Body of pancreas (tissue), 4 donors: ENCODE data around the gene CTTNBP2NL. TPM values are rescaled to one million over a fixed set of nuclear protein-coding genes. Genes with fewer than 3 reads are reported as not detected.
"Not testable (repeated sequence)": the region's sequence is repeated elsewhere in the genome, so short reads cannot be mapped to it uniquely, and the experiment has no call there.

Experiments used
- ATAC-seq: fragments of 150-250 bp; one replicate; pipeline ENCODE4 v1.9.1; 2016
- DNase-seq, 4 donors: peaks; one replicate each; pipeline ENCODE4 v3.0.0-alpha.2; 2019
- H3K27ac ChIP-seq, 4 donors: fragments of 200-600 bp; sonication (generic); 1 replicate in 3 of 4; 2 replicates in 1 of 4; pipeline versions ENCODE4 v1.5.1 to v1.6.1; 2016 to 2019; ENCODE audit warnings: mild to moderate bottlenecking in 1 of 4, mixed read lengths in 1 of 4, moderate library complexity in 1 of 4
- H3K27me3 ChIP-seq, 2 donors: fragments of 200-600 bp; sonication (generic); one replicate each; pipeline ENCODE4 v1.6.0; 2016; ENCODE audit warnings: mild to moderate bottlenecking in 1 of 2
- H3K36me3 ChIP-seq, 2 donors: fragments of 200-600 bp; sonication (generic); replicated peaks in 1 of 2; 2 replicates each; pipeline ENCODE4 v1.5.1; 2016; ENCODE audit warnings: low read depth in 2 of 2; ENCODE audit not compliant: insufficient read depth in 1 of 2
- H3K4me1 ChIP-seq: fragments of 200-600 bp; sonication (generic); one replicate; pipeline ENCODE4 v1.6.0; 2016
- H3K4me3 ChIP-seq, 2 donors: fragments of 200-600 bp; sonication (generic); 1 replicate in 1 of 2; 2 replicates in 1 of 2; pipeline ENCODE4 v1.5.1; 2016 to 2019
- H3K9me3 ChIP-seq, 3 donors: fragments of 200-600 bp; sonication (generic); 1 replicate in 2 of 3; 2 replicates in 1 of 3; pipeline ENCODE4 v1.5.1; 2016
- POLR2A ChIP-seq, 3 donors: fragments of 450-650 bp; IDR thresholded peaks; one replicate each; pipeline ENCODE4 v1.6.1; 2016; ENCODE audit warnings: antibody characterized with exemption in 3 of 3, mild to moderate bottlenecking in 2 of 3
- WGBS, 2 donors: methylation state at CpG; one replicate each; pipeline ENCODE4 v1.1.5; 2017; 5-methylcytosine and 5-hydroxymethylcytosine counted together
- intact Hi-C: fragments of 100-400 bp; cut with DNase I; formaldehyde crosslinking; loops from one replicate; pipeline ENCODE4 v1.15.1; 2023
- total RNA-seq, 2 donors: library from RNA; depleted of rRNA; stranded (reverse); fragments of >200 nt; gene quantifications; one replicate each; pipeline ENCODE4 v1.1.0, GENCODE V29; 2016
- TF ChIP-seq, protein P1 (sequence below), 7 experiments: fragments of 450-650 bp in 4 of 7; fragments of 200-600 bp in 3 of 7; sonication (generic) in 3 of 7; IDR thresholded peaks; one replicate each; pipeline ENCODE4 v1.5.1; 2016 to 2019; ENCODE audit warnings: antibody characterized with exemption in 7 of 7

Gene CTTNBP2NL
- total RNA-seq, 2 donors from 2014 or later, result 8.6 to 15.2 TPM

DNA sequence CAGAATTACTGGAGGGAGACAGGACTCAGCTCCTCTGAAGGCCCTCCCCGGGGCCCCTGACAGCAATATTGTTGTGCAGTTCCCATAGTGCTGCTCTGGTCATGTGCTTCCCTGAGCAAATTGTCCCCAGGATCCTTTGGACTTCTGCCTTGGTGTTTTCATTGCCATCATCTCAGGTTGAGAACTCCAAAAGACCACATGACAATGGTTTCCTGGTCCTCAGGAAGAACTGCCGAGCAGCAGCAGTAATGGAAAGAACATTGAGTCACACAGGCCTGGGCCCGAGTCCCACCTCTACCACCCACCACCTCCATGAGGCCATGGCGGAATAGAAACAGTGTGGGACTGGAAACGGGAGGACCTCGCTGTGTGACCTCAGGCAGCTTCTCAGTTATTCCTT, 6.3 kb upstream of the CTTNBP2NL start:
- Histone ChIP-seq H3K9me3 (no peaks in the 10 kb centered on the region), H3K4me1 (peaks cover 25% of the 10 kb centered on the region), H3K27me3 (no peaks in the 10 kb centered on the region), H3K4me3 (no peak overlapping the region), H3K27ac (no peak overlapping the region), H3K36me3 (no peaks in the 10 kb centered on the region)
- no peak for ATAC-seq
- whole genome bisulfite sequencing, 2 donors, result 67 to 89% methylated on average over 6 of the region's 6 CpGs
- DNase-seq, result no peak
- intact Hi-C loops, result loop anchor here (5.0 kb wide), 1 partner anchor 78 kb away; no protein-coding TSS in a partner anchor
- no peak for TF ChIP-seq POLR2A (IDR thresholded peaks at IDR 0.05)
- TF ChIP-seq, protein P1, sequence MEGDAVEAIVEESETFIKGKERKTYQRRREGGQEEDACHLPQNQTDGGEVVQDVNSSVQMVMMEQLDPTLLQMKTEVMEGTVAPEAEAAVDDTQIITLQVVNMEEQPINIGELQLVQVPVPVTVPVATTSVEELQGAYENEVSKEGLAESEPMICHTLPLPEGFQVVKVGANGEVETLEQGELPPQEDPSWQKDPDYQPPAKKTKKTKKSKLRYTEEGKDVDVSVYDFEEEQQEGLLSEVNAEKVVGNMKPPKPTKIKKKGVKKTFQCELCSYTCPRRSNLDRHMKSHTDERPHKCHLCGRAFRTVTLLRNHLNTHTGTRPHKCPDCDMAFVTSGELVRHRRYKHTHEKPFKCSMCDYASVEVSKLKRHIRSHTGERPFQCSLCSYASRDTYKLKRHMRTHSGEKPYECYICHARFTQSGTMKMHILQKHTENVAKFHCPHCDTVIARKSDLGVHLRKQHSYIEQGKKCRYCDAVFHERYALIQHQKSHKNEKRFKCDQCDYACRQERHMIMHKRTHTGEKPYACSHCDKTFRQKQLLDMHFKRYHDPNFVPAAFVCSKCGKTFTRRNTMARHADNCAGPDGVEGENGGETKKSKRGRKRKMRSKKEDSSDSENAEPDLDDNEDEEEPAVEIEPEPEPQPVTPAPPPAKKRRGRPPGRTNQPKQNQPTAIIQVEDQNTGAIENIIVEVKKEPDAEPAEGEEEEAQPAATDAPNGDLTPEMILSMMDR (IDR thresholded peaks at IDR 0.05), result no peak

DNA sequence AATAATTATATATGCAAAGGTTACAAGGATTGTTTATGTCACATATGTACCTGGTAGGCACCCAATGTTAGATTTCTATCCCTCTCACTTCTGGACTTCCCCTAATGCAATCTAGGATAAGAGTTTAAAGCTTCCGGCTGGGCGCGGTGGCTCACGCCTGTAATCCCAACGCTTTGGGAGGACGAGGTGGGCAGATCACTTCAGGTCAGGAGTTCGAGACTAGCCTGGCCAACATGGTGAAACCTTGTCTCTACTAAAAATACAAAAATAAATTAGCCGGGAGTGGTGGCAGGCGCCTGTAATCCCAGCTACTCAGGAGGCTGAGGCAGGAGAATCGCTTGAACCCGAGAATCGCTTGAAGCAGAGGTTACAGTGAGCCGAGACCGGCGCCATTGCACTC, 5.7 kb upstream of the CTTNBP2NL start:
- Histone ChIP-seq H3K4me3 (peak overlapping the region in 1 of 2 donors; percentile 8), H3K4me1 (peaks cover 26% of the 10 kb centered on the region), H3K27ac (peak overlapping the region in 3 of 4 donors; percentile 50 to 60 (median 56))
- 40 to 43% methylated on average over 14 to 15 of the region's 15 CpGs for WGBS, 2 donors
- not testable (repeated sequence) for H3K9me3 ChIP-seq, DNase-seq, ATAC-seq, H3K27me3 ChIP-seq, H3K36me3 ChIP-seq
- intact Hi-C loops, result loop anchor here (5.0 kb wide), 1 partner anchor 77 kb away; no protein-coding TSS in a partner anchor

DNA sequence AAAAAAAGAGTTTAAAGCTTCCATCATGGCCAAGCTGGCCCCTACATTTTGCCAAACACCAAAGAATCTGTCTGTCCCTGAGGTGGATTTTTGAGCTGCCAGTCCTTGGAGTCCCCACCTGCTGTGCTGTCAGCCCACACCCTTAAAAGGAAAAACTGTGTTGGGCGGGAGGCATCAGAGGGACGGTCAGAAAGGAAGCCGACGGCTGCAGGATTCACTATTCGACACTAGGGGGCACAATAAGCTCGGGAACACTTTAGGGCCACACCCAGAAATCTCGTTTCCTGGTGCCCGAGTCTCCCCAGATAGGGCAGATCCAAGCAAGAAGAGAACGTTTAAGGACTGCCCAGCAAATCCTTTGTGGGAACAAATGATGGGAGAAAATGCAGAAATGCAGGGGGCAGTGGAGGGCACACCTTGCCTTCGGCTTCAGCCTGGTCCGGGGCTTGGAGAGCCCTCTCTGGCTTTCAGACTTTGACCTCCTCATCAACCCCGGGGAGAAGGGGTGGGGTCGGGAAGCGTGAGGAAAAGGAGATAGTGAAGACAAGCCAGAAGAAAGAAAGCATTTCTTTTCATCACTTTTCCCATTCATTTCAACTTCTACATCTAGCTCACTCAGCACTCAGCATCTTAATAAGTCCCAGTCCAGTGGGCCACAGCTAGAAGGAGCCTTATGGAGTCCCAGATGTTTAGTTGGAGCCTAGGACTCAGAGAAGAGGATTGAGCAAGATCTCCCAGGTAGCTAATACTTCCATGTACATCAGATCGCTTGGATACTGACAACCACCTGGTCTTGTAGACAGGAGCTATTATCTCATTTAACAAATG, 5.0 kb upstream of the CTTNBP2NL start:
- H3K27me3 ChIP-seq, result no peaks in the 10 kb centered on the region
- H3K36me3 ChIP-seq, result no peaks in the 10 kb centered on the region

DNA sequence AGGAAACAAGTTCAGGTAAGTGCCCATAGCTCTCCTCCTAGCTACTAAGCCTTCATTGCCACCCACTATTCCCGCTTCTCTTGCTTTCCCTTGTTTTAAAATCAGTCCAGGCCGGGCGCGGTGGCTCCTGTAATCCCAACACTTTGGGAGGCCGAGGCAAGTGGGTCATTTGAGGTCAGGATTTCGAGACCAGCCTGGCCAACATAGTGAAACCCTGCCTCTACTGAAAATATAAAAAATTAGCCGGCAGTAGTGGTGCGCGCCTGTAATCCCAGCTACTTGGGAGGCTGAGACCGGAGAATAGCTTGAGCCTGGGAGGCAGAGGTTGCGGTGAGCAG, 4.4 kb upstream of the CTTNBP2NL start:
- H3K9me3 ChIP-seq, result no peaks in the 10 kb centered on the region
- ATAC-seq (no peak), DNase-seq (no peak)
- no peaks in the 10 kb centered on the region for H3K27me3 ChIP-seq
- intact Hi-C loops, result loop anchor here (5.0 kb wide), 1 partner anchor 76 kb away; no protein-coding TSS in a partner anchor
- H3K27ac ChIP-seq, result peak overlapping the region in 2 of 4 donors; percentile 50 to 60
- TF ChIP-seq, protein P1 (IDR thresholded peaks at IDR 0.05), result no peak
- TF ChIP-seq POLR2A (IDR thresholded peaks at IDR 0.05), result no peak
- WGBS, 2 donors, result 84 to 89% methylated on average over 11 of the region's 11 CpGs
- no peaks in the 10 kb centered on the region for H3K36me3 ChIP-seq
- peaks cover 29% of the 10 kb centered on the region for H3K4me1 ChIP-seq
- no peak overlapping the region for H3K4me3 ChIP-seq

More for the DNA sequence above, 5.0 kb upstream of the CTTNBP2NL start:
- intact Hi-C loops, result loop anchor here (5.0 kb wide), 1 partner anchor 76 kb away; no protein-coding TSS in a partner anchor
- ATAC-seq (peak; percentile 93), DNase-seq (peak; percentile 92 to 94 (median 93))
- 2 to 3% methylated on average over 15 of the region's 15 CpGs for WGBS, 2 donors
- Histone ChIP-seq H3K4me3 (peak overlapping the region in 1 of 2 donors; percentile 8), H3K9me3 (no peaks in the 10 kb centered on the region), H3K4me1 (peaks cover 28% of the 10 kb centered on the region), H3K27ac (peak overlapping the region; percentile 35 to 60 (median 53))
- peak in 2 of 3 donors; percentile 29 to 55 for TF ChIP-seq POLR2A (IDR thresholded peaks at IDR 0.05)
- TF ChIP-seq, protein P1 (IDR thresholded peaks at IDR 0.05), result peak; percentile 86 to 98 (median 97)

DNA sequence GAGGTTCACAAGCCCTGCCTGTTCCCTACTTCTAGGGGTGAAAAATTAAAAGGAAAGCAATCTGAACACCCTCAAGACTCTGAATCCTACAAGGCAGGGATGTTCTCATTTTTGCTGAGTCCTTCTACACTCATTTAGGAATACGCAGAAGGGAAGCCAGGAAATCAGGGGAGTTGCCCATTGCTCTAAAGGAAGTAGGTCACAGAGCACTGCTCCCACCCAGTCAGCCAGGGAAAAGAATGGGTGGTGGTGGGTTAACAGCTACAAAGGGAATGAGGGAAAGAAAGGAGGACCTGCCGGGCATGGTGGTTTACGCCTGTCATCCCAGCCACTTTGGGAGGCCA, 2.4 kb upstream of the CTTNBP2NL start:
- no peaks in the 10 kb centered on the region for H3K27me3 ChIP-seq
- ATAC-seq (no peak), DNase-seq (no peak)
- H3K4me3 ChIP-seq, result no peak overlapping the region
- WGBS, 2 donors, result 66 to 79% methylated on average over 3 of the region's 3 CpGs
- TF ChIP-seq, protein P1 (IDR thresholded peaks at IDR 0.05), result no peak
- TF ChIP-seq POLR2A (IDR thresholded peaks at IDR 0.05), result no peak
- no peaks in the 10 kb centered on the region for H3K36me3 ChIP-seq
- peaks cover 47% of the 10 kb centered on the region for H3K4me1 ChIP-seq
- H3K27ac ChIP-seq, result peak overlapping the region in 3 of 4 donors; percentile 25 to 93 (median 78)
- intact Hi-C loops, result loop anchor here (5.0 kb wide), 1 partner anchor 74 kb away; no protein-coding TSS in a partner anchor
- no peaks in the 10 kb centered on the region for H3K9me3 ChIP-seq
